Esophagus muscularis mucosa (tissue), 4 donors: ENCODE measurements around the gene TSPAN17. TPM values are rescaled to one million over a fixed set of nuclear protein-coding genes. Genes with fewer than 3 reads are reported as not detected.

Source experiments
- DNase-seq: peaks from one replicate; pipeline ENCODE4 v3.0.0-alpha.2; 2017; ENCODE audit errors: extremely low spot score
- H3K27ac ChIP-seq, 4 donors: fragments of 200-600 bp; sonication (generic); replicated peaks in 1 of 4; 1 replicate in 3 of 4; 2 replicates in 1 of 4; pipeline ENCODE4 v1.5.1; 2016 to 2019; ENCODE audit warnings: mild to moderate bottlenecking in 1 of 4
- H3K27me3 ChIP-seq, 4 donors: fragments of 200-600 bp; sonication (generic); one replicate each; pipeline versions ENCODE4 v1.5.1 to v1.6.0; 2016 to 2019
- H3K36me3 ChIP-seq, 4 donors: fragments of 200-600 bp; sonication (generic); one replicate each; pipeline ENCODE4 v1.5.1; 2016 to 2019
- H3K4me1 ChIP-seq, 4 donors: fragments of 200-600 bp; sonication (generic); one replicate each; pipeline ENCODE4 v1.5.1; 2016 to 2019
- H3K4me3 ChIP-seq, 4 donors: fragments of 200-600 bp; sonication (generic); 1 replicate in 2 of 4; 2 replicates in 2 of 4; pipeline ENCODE4 v1.5.1; 2016 to 2019; ENCODE audit warnings: mild to moderate bottlenecking in 4 of 4, moderate library complexity in 1 of 4
- H3K9me3 ChIP-seq, 4 donors: fragments of 200-600 bp; sonication (generic); 1 replicate in 3 of 4; 2 replicates in 1 of 4; pipeline ENCODE4 v1.5.1; 2016 to 2019
- EP300 ChIP-seq: sonication (generic); formaldehyde crosslinking; IDR thresholded peaks from one replicate; pipeline ENCODE4 v1.6.1; 2017; ENCODE audit warnings: antibody characterized with exemption
- POLR2A ChIP-seq: fragments of 450-650 bp; IDR thresholded peaks from one replicate; pipeline ENCODE4 v1.6.1; 2017; ENCODE audit warnings: antibody characterized with exemption, moderate library complexity, mild to moderate bottlenecking, low read depth
- POLR2AphosphoS5 ChIP-seq, 2 donors: sonication (generic); formaldehyde crosslinking; IDR thresholded peaks; one replicate each; pipeline ENCODE4 v1.6.1; 2017; ENCODE audit warnings: antibody characterized with exemption in 2 of 2
- WGBS: methylation state at CpG from one replicate; pipeline ENCODE4 v1.1.5; 2018; 5-methylcytosine and 5-hydroxymethylcytosine counted together
- intact Hi-C: fragments of 100-400 bp; cut with DNase I; formaldehyde crosslinking; loops from one replicate; pipeline ENCODE4 v1.15.1; 2023
- total RNA-seq, 4 donors: library from RNA; depleted of rRNA; stranded (reverse); fragments of >200 nt; gene quantifications; one replicate each; pipeline versions ENCODE4 v1.1.0 to v1.2.1, GENCODE V29; 2016
- TF ChIP-seq, protein P1 (sequence below), 3 experiments: fragments of 200-600 bp in 2 of 3; fragments of 450-650 bp in 1 of 3; sonication (generic) in 2 of 3; IDR thresholded peaks; one replicate each; pipeline ENCODE4 v1.5.1; 2017 to 2019; ENCODE audit warnings: antibody characterized with exemption in 3 of 3, mild to moderate bottlenecking in 2 of 3, moderate library complexity in 1 of 3

Gene TSPAN17
- total RNA-seq, 4 donors from 2014 or later, result 8.3 to 18.6 (median 14.8) TPM

DNA sequence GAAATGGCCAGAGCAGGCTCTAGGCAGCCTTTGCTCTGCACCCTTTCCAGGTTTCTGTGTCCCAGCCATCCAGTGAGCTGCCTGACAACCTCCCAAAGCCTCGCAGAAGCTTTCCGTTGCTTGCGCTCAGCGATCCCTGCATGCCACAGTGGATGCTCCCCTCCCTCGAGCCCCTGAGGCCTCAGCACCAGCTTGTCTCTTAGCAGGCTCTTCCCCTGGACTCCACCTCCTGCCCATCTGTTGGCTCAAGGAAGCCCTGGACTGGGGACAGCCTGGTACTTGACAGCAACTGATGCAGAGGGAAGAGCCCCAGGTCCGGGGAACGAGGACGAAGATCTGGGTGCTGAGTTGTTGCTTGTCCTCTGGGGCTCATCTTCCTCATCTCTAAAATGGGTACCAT lies 23.2 kb downstream of the TSPAN17 start:
- Histone ChIP-seq H3K4me3 (no peak overlapping the region), H3K27me3 (peaks cover 0 to 68% (median 0%) of the 10 kb centered on the region in 4 donors), H3K36me3 (no peaks in the 10 kb centered on the region), H3K9me3 (no peaks in the 10 kb centered on the region), H3K27ac (no peak overlapping the region), H3K4me1 (no peaks in the 10 kb centered on the region)
- no peak for DNase-seq
- intact Hi-C loops, result no loop called here
- WGBS, result 75% methylated on average over 8 of the region's 8 CpGs
- TF ChIP-seq, protein P1, sequence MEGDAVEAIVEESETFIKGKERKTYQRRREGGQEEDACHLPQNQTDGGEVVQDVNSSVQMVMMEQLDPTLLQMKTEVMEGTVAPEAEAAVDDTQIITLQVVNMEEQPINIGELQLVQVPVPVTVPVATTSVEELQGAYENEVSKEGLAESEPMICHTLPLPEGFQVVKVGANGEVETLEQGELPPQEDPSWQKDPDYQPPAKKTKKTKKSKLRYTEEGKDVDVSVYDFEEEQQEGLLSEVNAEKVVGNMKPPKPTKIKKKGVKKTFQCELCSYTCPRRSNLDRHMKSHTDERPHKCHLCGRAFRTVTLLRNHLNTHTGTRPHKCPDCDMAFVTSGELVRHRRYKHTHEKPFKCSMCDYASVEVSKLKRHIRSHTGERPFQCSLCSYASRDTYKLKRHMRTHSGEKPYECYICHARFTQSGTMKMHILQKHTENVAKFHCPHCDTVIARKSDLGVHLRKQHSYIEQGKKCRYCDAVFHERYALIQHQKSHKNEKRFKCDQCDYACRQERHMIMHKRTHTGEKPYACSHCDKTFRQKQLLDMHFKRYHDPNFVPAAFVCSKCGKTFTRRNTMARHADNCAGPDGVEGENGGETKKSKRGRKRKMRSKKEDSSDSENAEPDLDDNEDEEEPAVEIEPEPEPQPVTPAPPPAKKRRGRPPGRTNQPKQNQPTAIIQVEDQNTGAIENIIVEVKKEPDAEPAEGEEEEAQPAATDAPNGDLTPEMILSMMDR (IDR thresholded peaks at IDR 0.05), result no peak
- no peak for TF ChIP-seq POLR2AphosphoS5 (IDR thresholded peaks at IDR 0.05)
- TF ChIP-seq EP300, result no peak
- TF ChIP-seq POLR2A, result no peak

DNA sequence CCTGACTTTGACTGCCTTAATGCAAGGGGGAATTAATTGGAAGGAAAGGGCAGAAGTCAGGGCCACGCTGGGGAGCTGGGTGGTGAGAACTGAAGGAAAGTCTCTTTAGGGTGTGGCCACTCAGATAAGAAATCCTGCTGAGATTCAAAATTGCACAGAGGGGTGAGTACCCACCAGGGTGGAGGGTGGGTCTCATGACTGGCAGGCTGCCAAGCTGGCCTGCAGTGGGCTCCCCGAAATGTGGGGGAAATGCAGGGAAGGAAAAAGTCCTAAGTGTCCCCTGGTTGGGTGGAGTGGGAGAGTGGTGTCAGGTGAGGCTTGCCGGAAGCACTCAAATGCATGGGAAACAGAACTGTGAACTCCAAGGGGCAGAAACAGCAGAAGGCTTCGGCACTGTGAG lies 24.1 kb downstream of the TSPAN17 start:
- intact Hi-C loops, result no loop called here
- Histone ChIP-seq H3K4me3 (no peak overlapping the region), H3K27ac (no peak overlapping the region), H3K27me3 (peaks cover 0 to 61% (median 0%) of the 10 kb centered on the region in 4 donors), H3K9me3 (no peaks in the 10 kb centered on the region), H3K36me3 (no peaks in the 10 kb centered on the region), H3K4me1 (no peaks in the 10 kb centered on the region)
- DNase-seq, result no peak
- no peak for TF ChIP-seq EP300
- TF ChIP-seq POLR2A, result no peak
- TF ChIP-seq, protein P1 (IDR thresholded peaks at IDR 0.05), result no peak
- TF ChIP-seq POLR2AphosphoS5 (IDR thresholded peaks at IDR 0.05), result no peak
- WGBS, result 79% methylated on average over 4 of the region's 4 CpGs

DNA sequence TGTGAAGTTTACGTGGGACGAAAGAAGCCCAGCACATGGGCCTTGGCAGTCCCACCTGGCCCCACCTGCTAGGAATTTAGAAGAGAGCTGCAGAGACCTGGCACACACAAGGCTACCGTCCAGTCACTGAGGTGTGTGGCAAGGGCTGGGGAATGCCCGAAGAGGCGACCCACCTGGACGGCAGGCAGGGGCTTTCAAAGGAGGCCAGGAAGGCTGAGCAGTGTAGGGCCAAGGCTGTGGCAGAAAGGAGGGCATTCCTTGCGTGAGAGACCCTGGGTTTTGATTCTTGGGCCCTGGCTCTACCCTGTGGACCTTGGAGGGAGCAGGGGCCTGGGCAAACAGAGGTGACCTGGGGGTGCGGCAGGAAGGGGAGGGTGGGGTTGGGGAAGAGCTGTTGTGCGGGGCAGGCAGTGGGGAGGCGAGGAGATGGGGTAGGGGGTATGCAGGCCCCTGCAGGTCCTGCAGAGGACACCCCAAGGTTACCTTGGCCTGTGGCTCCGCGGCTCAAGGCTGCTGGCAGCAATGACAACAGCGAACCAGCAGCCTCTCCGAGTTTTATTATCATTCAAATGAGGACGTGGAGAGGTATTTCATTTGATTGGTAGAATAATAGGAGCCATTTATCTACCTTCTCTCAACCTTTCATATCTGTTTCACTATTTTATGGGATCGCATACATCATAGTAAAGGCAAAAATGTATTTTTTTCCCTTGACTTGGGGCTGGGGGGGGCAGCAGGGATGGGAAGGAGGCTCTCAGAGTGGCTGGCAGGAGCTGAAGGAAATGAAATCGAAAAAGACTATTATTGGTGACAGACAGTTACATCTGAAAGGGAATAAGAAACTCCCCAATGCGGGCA lies 24.8 kb downstream of the TSPAN17 start:
- no peak for DNase-seq
- Histone ChIP-seq H3K4me1 (peaks cover 0 to 6% (median 0%) of the 10 kb centered on the region in 4 donors), H3K4me3 (no peak overlapping the region), H3K27ac (no peak overlapping the region), H3K9me3 (no peaks in the 10 kb centered on the region), H3K36me3 (no peaks in the 10 kb centered on the region), H3K27me3 (peaks cover 0 to 64% (median 0%) of the 10 kb centered on the region in 4 donors)
- 71% methylated on average over 18 of the region's 18 CpGs for WGBS
- TF ChIP-seq, protein P1 (IDR thresholded peaks at IDR 0.05), result no peak
- TF ChIP-seq POLR2AphosphoS5 (IDR thresholded peaks at IDR 0.05) (no peak), EP300 (no peak), POLR2A (no peak)
- intact Hi-C loops, result no loop called here

DNA sequence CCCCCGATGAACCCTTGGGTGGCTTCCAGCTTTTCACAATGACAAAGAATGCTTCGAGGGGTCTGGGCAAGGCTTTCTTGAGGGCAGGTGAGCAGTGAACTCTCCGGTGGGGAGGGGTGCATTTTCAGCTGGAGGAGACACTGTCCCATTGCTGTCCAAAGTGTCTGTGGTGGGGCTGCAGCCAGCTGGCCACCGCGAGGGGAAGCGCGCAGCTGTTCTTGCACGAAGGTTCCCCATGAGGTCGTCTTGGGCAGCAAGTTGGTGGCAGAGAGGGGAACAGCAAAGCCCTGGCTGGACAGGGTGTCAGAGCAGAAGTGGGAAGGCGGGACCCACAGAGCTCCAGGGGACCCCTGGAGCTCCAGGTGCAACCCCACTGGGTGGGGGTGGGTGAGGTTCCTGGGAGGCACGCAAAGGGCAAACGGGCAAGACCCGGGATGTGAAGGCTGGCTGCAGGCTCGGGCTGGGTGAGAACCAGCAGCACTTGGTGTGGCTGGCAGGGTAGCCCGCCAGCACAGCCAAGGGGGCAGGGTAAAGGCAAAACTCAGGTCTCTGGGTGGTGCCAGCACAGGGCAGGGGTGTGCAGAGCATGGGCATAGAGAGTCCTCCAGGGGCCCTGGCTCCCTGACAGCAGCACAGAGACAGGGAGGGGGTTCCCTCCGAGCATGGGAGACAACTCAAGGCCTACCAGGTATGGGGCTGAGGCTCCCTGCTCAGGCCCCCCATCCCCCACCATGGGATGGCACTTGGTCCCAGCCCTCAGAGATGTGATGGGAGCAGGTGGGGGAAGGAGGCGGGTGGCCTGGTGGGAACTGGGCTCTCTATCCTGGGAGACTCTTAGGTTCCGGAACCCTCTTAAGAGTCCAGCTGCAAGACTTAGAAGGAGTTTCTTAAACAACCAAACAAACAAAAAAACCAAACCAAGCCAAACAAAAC lies 26.6 kb downstream of the TSPAN17 start:
- intact Hi-C loops, result no loop called here

More for the DNA sequence above, 26.6 kb downstream of the TSPAN17 start:
- DNase-seq, result no peak
- Histone ChIP-seq H3K27me3 (peaks cover 0 to 73% (median 0%) of the 10 kb centered on the region in 4 donors), H3K9me3 (no peaks in the 10 kb centered on the region), H3K36me3 (no peaks in the 10 kb centered on the region), H3K27ac (no peak overlapping the region), H3K4me3 (no peak overlapping the region), H3K4me1 (peaks cover 0 to 9% (median 0%) of the 10 kb centered on the region in 4 donors)
- 84% methylated on average over 17 of the region's 18 CpGs for WGBS
- TF ChIP-seq EP300, result no peak
- no peak for TF ChIP-seq POLR2A
- TF ChIP-seq POLR2AphosphoS5 (IDR thresholded peaks at IDR 0.05), result no peak
- TF ChIP-seq, protein P1 (IDR thresholded peaks at IDR 0.05), result no peak
